HEK293 (cell line): ENCODE data around the gene BLACAT1.

Experiments used
- FEZF1 ChIP-seq: fragments of 450-650 bp; formaldehyde crosslinking; IDR thresholded peaks from 2 replicates; pipeline ENCODE4 v1.5.1; 2016; ENCODE audit warnings: missing biosample characterization, missing genetic modification characterization
- GLI4 ChIP-seq: fragments of 450-650 bp; formaldehyde crosslinking; IDR thresholded peaks from 2 replicates; pipeline ENCODE4 v1.5.1; 2016; ENCODE audit warnings: missing biosample characterization, missing genetic modification characterization
- GLIS1 ChIP-seq: fragments of 450-650 bp; formaldehyde crosslinking; IDR thresholded peaks from 2 replicates; pipeline ENCODE4 v1.5.1; 2016; ENCODE audit warnings: missing biosample characterization, missing genetic modification characterization
- TRIM28 ChIP-seq: IDR thresholded peaks from 2 replicates; pipeline ENCODE4 v1.6.1; 2011; ENCODE audit warnings: low read length, control low read depth, borderline replicate concordance
- WT1 ChIP-seq: fragments of 450-650 bp; formaldehyde crosslinking; IDR thresholded peaks from 2 replicates; pipeline ENCODE4 v1.5.1; 2016; ENCODE audit warnings: missing biosample characterization, missing genetic modification characterization
- ZBTB48 ChIP-seq: fragments of 450-650 bp; formaldehyde crosslinking; IDR thresholded peaks from 2 replicates; pipeline ENCODE4 v1.5.1; 2016; ENCODE audit warnings: missing biosample characterization, missing genetic modification characterization
- ZEB2 ChIP-seq: fragments of 450-650 bp; formaldehyde crosslinking; IDR thresholded peaks from 2 replicates; pipeline ENCODE4 v1.5.1; 2016; ENCODE audit warnings: missing biosample characterization, missing genetic modification characterization
- ZFP3 ChIP-seq: fragments of 450-650 bp; formaldehyde crosslinking; IDR thresholded peaks from 2 replicates; pipeline ENCODE4 v1.5.1; 2016; ENCODE audit warnings: low read depth, missing biosample characterization, missing genetic modification characterization
- ZFP69B ChIP-seq: fragments of 450-650 bp; formaldehyde crosslinking; IDR thresholded peaks from 2 replicates; pipeline ENCODE4 v1.5.1; 2016; ENCODE audit warnings: missing biosample characterization, missing genetic modification characterization
- ZNF16 ChIP-seq: fragments of 450-650 bp; formaldehyde crosslinking; IDR thresholded peaks from 2 replicates; pipeline ENCODE4 v1.5.1; 2016; ENCODE audit warnings: low read depth, missing biosample characterization, missing genetic modification characterization
- ZNF169 ChIP-seq: fragments of 450-650 bp; formaldehyde crosslinking; IDR thresholded peaks from 2 replicates; pipeline ENCODE4 v1.5.1; 2016; ENCODE audit warnings: missing biosample characterization, missing genetic modification characterization
- ZNF202 ChIP-seq: fragments of 450-650 bp; formaldehyde crosslinking; IDR thresholded peaks from 2 replicates; pipeline ENCODE4 v1.5.1; 2016; ENCODE audit warnings: missing biosample characterization, missing genetic modification characterization, borderline replicate concordance
- ZNF341 ChIP-seq: fragments of 450-650 bp; formaldehyde crosslinking; IDR thresholded peaks from 2 replicates; pipeline ENCODE4; 2016; ENCODE audit warnings: low read depth, missing biosample characterization, missing genetic modification characterization
- ZNF37A ChIP-seq: fragments of 450-650 bp; IDR thresholded peaks from 2 replicates; pipeline ENCODE4 v1.5.1; 2018; ENCODE audit warnings: missing biosample characterization, missing genetic modification characterization
- ZNF501 ChIP-seq: fragments of 450-650 bp; formaldehyde crosslinking; IDR thresholded peaks from 2 replicates; pipeline ENCODE4 v1.5.1; 2016; ENCODE audit warnings: missing biosample characterization, missing genetic modification characterization
- ZNF623 ChIP-seq: fragments of 450-650 bp; formaldehyde crosslinking; IDR thresholded peaks from 2 replicates; pipeline ENCODE4 v1.5.1; 2016; ENCODE audit warnings: missing biosample characterization, missing genetic modification characterization
- ZNF660 ChIP-seq: fragments of 450-650 bp; IDR thresholded peaks from 2 replicates; pipeline ENCODE4 v1.5.1; 2018; ENCODE audit warnings: missing biosample characterization, mild to moderate bottlenecking, missing genetic modification characterization
- ZNF785 ChIP-seq: fragments of 450-650 bp; formaldehyde crosslinking; IDR thresholded peaks from 2 replicates; pipeline ENCODE4 v1.5.1; 2016; ENCODE audit warnings: missing biosample characterization, missing genetic modification characterization
- ZNF791 ChIP-seq: fragments of 450-650 bp; formaldehyde crosslinking; IDR thresholded peaks from 2 replicates; pipeline ENCODE4 v1.5.1; 2016; ENCODE audit warnings: missing biosample characterization, missing genetic modification characterization
- ZSCAN30 ChIP-seq: fragments of 450-650 bp; IDR thresholded peaks from 2 replicates; pipeline ENCODE4 v1.5.1; 2018; ENCODE audit warnings: missing biosample characterization, mild to moderate bottlenecking, missing genetic modification characterization, moderate library complexity
- TF ChIP-seq, protein P1 (sequence below): fragments of 450-650 bp; formaldehyde crosslinking; IDR thresholded peaks from 2 replicates; pipeline ENCODE4 v1.5.1; 2016; ENCODE audit warnings: missing biosample characterization, missing genetic modification characterization
- TF ChIP-seq, protein P2 (sequence below): fragments of 450-650 bp; formaldehyde crosslinking; IDR thresholded peaks from 2 replicates; pipeline ENCODE4 v1.5.1; 2016; ENCODE audit warnings: missing biosample characterization, missing genetic modification characterization
- TF ChIP-seq, protein P3 (sequence below): fragments of 450-650 bp; IDR thresholded peaks from 2 replicates; pipeline ENCODE4 v1.5.1; 2018; ENCODE audit warnings: missing biosample characterization, missing genetic modification characterization
- TF ChIP-seq, protein P4 (sequence below): fragments of 450-650 bp; formaldehyde crosslinking; IDR thresholded peaks from 2 replicates; pipeline ENCODE4 v1.5.1; 2016; ENCODE audit warnings: missing biosample characterization, missing genetic modification characterization, low read depth
- TF ChIP-seq, protein P5 (sequence below): fragments of 450-650 bp; IDR thresholded peaks from 2 replicates; pipeline ENCODE4 v1.5.1; 2018; ENCODE audit warnings: missing biosample characterization, mild to moderate bottlenecking, missing genetic modification characterization
- TF ChIP-seq, protein P6 (sequence below): fragments of 450-650 bp; formaldehyde crosslinking; IDR thresholded peaks from 2 replicates; pipeline ENCODE4 v1.5.1; 2017; ENCODE audit warnings: missing biosample characterization, missing genetic modification characterization
- TF ChIP-seq, protein P7 (sequence below): fragments of 450-650 bp; formaldehyde crosslinking; IDR thresholded peaks from 2 replicates; pipeline ENCODE4 v1.5.1; 2017; ENCODE audit warnings: missing biosample characterization, missing genetic modification characterization

BLACAT1 gene

DNA sequence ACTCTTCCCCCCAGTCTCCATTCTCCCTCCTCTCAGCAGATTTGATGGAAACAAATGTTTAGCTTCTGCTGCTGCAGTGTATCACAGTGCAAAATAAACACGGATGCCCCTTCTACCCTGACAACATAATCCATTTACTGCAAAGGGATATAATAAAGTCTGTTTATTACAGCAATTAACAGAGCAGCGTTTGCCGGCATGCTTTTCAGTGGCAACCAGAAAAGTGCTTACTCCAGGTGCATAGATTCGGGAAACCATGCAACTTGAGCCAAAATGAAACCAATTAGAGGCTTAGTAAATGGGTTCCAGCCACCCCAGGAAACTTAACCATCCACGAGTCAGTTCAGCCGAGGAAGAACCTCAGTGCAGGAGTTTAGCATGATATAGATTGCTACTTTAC is 21.1 kb downstream of the BLACAT1 start (continued):
- TF ChIP-seq, protein P1, sequence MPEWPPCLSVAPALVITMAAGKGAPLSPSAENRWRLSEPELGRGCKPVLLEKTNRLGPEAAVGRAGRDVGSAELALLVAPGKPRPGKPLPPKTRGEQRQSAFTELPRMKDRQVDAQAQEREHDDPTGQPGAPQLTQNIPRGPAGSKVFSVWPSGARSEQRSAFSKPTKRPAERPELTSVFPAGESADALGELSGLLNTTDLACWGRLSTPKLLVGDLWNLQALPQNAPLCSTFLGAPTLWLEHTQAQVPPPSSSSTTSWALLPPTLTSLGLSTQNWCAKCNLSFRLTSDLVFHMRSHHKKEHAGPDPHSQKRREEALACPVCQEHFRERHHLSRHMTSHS (tag by site-specific recombination), result no peak
- TF ChIP-seq ZNF169 (tag by site-specific recombination) (no peak), ZNF791 (tag by site-specific recombination) (no peak), GLI4 (tag by site-specific recombination) (no peak), FEZF1 (peak; percentile 69), ZNF16 (tag by site-specific recombination) (no peak), ZEB2 (no peak), ZNF660 (no peak), ZNF341 (tag by site-specific recombination) (peak; percentile 75), TRIM28 (no peak), ZNF202 (tag by site-specific recombination) (no peak), ZNF37A (tag by site-specific recombination) (no peak), ZNF785 (no peak), GLIS1 (tag by site-specific recombination) (0 out of 2 replicates have a peak, but pooled peaks have one; percentile 16), ZNF623 (no peak), ZSCAN30 (tag by site-specific recombination) (peak; percentile 16; the same call in 1 of the 2 replicates), ZFP3 (tag by site-specific recombination) (no peak), ZFP69B (tag by site-specific recombination) (no peak), ZNF501 (tag by site-specific recombination) (no peak), ZBTB48 (tag by site-specific recombination) (no peak), WT1 (tag by site-specific recombination) (peak; percentile 60)
- TF ChIP-seq, protein P2, sequence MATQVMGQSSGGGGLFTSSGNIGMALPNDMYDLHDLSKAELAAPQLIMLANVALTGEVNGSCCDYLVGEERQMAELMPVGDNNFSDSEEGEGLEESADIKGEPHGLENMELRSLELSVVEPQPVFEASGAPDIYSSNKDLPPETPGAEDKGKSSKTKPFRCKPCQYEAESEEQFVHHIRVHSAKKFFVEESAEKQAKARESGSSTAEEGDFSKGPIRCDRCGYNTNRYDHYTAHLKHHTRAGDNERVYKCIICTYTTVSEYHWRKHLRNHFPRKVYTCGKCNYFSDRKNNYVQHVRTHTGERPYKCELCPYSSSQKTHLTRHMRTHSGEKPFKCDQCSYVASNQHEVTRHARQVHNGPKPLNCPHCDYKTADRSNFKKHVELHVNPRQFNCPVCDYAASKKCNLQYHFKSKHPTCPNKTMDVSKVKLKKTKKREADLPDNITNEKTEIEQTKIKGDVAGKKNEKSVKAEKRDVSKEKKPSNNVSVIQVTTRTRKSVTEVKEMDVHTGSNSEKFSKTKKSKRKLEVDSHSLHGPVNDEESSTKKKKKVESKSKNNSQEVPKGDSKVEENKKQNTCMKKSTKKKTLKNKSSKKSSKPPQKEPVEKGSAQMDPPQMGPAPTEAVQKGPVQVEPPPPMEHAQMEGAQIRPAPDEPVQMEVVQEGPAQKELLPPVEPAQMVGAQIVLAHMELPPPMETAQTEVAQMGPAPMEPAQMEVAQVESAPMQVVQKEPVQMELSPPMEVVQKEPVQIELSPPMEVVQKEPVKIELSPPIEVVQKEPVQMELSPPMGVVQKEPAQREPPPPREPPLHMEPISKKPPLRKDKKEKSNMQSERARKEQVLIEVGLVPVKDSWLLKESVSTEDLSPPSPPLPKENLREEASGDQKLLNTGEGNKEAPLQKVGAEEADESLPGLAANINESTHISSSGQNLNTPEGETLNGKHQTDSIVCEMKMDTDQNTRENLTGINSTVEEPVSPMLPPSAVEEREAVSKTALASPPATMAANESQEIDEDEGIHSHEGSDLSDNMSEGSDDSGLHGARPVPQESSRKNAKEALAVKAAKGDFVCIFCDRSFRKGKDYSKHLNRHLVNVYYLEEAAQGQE, result no peak
- TF ChIP-seq, protein P3, sequence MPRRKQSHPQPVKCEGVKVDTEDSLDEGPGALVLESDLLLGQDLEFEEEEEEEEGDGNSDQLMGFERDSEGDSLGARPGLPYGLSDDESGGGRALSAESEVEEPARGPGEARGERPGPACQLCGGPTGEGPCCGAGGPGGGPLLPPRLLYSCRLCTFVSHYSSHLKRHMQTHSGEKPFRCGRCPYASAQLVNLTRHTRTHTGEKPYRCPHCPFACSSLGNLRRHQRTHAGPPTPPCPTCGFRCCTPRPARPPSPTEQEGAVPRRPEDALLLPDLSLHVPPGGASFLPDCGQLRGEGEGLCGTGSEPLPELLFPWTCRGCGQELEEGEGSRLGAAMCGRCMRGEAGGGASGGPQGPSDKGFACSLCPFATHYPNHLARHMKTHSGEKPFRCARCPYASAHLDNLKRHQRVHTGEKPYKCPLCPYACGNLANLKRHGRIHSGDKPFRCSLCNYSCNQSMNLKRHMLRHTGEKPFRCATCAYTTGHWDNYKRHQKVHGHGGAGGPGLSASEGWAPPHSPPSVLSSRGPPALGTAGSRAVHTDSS (tag by site-specific recombination), result no peak
- TF ChIP-seq, protein P4, sequence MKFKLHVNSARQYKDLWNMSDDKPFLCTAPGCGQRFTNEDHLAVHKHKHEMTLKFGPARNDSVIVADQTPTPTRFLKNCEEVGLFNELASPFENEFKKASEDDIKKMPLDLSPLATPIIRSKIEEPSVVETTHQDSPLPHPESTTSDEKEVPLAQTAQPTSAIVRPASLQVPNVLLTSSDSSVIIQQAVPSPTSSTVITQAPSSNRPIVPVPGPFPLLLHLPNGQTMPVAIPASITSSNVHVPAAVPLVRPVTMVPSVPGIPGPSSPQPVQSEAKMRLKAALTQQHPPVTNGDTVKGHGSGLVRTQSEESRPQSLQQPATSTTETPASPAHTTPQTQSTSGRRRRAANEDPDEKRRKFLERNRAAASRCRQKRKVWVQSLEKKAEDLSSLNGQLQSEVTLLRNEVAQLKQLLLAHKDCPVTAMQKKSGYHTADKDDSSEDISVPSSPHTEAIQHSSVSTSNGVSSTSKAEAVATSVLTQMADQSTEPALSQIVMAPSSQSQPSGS, result no peak
- TF ChIP-seq, protein P5, sequence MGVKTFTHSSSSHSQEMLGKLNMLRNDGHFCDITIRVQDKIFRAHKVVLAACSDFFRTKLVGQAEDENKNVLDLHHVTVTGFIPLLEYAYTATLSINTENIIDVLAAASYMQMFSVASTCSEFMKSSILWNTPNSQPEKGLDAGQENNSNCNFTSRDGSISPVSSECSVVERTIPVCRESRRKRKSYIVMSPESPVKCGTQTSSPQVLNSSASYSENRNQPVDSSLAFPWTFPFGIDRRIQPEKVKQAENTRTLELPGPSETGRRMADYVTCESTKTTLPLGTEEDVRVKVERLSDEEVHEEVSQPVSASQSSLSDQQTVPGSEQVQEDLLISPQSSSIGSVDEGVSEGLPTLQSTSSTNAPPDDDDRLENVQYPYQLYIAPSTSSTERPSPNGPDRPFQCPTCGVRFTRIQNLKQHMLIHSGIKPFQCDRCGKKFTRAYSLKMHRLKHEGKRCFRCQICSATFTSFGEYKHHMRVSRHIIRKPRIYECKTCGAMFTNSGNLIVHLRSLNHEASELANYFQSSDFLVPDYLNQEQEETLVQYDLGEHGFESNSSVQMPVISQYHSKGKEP, result peak; percentile 97
- TF ChIP-seq, protein P6, sequence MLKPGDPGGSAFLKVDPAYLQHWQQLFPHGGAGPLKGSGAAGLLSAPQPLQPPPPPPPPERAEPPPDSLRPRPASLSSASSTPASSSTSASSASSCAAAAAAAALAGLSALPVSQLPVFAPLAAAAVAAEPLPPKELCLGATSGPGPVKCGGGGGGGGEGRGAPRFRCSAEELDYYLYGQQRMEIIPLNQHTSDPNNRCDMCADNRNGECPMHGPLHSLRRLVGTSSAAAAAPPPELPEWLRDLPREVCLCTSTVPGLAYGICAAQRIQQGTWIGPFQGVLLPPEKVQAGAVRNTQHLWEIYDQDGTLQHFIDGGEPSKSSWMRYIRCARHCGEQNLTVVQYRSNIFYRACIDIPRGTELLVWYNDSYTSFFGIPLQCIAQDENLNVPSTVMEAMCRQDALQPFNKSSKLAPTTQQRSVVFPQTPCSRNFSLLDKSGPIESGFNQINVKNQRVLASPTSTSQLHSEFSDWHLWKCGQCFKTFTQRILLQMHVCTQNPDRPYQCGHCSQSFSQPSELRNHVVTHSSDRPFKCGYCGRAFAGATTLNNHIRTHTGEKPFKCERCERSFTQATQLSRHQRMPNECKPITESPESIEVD (tag by site-specific recombination), result peak; percentile 65
- TF ChIP-seq, protein P7, sequence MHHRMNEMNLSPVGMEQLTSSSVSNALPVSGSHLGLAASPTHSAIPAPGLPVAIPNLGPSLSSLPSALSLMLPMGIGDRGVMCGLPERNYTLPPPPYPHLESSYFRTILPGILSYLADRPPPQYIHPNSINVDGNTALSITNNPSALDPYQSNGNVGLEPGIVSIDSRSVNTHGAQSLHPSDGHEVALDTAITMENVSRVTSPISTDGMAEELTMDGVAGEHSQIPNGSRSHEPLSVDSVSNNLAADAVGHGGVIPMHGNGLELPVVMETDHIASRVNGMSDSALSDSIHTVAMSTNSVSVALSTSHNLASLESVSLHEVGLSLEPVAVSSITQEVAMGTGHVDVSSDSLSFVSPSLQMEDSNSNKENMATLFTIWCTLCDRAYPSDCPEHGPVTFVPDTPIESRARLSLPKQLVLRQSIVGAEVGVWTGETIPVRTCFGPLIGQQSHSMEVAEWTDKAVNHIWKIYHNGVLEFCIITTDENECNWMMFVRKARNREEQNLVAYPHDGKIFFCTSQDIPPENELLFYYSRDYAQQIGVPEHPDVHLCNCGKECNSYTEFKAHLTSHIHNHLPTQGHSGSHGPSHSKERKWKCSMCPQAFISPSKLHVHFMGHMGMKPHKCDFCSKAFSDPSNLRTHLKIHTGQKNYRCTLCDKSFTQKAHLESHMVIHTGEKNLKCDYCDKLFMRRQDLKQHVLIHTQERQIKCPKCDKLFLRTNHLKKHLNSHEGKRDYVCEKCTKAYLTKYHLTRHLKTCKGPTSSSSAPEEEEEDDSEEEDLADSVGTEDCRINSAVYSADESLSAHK (tag by site-specific recombination), result 0 out of 2 replicates have a peak, but pooled peaks have one; percentile 21
